AG09309 (cell line): Measurements from ENCODE around the gene NTRK3.

Experiments used
- DNase-seq: peaks from one replicate; pipeline ENCODE4 v3.0.0-alpha.2; 2010; ENCODE audit warnings: low read depth
- H3K4me3 ChIP-seq: 2 replicates; pipeline ENCODE4 v1.5.1; 2011; ENCODE audit warnings: mild to moderate bottlenecking, low read depth, low read length, moderate library complexity; ENCODE audit not compliant: control insufficient read depth
- TF ChIP-seq, protein P1 (sequence below): IDR thresholded peaks from 2 replicates; pipeline ENCODE4 v1.5.1; 2011; ENCODE audit warnings: mild to moderate bottlenecking, low read depth, low read length, inconsistent platforms; ENCODE audit not compliant: insufficient read depth, control insufficient read depth; ENCODE audit errors: missing control alignments

NTRK3 gene

DNA sequence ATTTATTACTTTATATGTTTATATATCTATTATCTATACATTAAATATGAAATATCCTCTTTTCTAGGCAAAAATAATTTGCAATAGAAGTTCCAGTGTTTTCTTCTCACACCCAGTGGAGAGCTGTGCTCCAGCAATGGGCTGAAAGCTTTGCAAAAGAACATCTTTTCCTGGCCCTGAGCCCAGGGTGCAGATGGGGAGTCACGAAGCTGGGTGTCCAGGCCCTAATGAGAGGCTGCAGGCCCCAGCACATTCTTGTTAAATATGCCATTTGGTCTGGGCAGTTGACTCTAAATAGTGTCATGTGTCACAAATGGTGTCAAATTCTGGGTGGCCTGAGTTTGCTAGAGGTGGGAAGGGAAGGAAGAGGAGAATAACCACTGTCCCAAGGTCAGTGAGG is 5.7 kb downstream of the NTRK3 start:
- H3K4me3 ChIP-seq = no peak overlapping the region
- TF ChIP-seq, protein P1, sequence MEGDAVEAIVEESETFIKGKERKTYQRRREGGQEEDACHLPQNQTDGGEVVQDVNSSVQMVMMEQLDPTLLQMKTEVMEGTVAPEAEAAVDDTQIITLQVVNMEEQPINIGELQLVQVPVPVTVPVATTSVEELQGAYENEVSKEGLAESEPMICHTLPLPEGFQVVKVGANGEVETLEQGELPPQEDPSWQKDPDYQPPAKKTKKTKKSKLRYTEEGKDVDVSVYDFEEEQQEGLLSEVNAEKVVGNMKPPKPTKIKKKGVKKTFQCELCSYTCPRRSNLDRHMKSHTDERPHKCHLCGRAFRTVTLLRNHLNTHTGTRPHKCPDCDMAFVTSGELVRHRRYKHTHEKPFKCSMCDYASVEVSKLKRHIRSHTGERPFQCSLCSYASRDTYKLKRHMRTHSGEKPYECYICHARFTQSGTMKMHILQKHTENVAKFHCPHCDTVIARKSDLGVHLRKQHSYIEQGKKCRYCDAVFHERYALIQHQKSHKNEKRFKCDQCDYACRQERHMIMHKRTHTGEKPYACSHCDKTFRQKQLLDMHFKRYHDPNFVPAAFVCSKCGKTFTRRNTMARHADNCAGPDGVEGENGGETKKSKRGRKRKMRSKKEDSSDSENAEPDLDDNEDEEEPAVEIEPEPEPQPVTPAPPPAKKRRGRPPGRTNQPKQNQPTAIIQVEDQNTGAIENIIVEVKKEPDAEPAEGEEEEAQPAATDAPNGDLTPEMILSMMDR = no peak
- no peak for DNase-seq

DNA sequence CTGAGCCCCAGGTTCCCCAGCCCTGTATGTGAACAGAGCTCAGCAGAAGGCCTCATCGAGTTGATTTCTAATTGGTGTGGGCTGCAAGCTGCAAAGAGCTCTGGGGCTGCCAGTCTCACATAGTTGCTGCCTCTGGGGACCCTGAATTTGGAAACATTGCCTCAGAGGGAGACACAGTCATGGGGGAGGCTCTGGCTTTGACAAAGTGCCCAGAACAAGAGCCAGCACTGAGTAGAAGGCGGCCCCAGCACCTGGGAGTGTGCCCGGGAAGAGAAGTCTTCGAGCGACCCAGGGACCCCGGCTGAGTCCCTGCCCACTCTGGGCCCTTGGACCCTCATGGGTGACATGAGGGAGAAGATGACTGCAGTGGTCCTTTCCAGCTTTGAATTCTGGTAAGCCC is 7.3 kb downstream of the NTRK3 start:
- TF ChIP-seq, protein P1 = no peak
- no peak overlapping the region for H3K4me3 ChIP-seq
- no peak for DNase-seq

DNA sequence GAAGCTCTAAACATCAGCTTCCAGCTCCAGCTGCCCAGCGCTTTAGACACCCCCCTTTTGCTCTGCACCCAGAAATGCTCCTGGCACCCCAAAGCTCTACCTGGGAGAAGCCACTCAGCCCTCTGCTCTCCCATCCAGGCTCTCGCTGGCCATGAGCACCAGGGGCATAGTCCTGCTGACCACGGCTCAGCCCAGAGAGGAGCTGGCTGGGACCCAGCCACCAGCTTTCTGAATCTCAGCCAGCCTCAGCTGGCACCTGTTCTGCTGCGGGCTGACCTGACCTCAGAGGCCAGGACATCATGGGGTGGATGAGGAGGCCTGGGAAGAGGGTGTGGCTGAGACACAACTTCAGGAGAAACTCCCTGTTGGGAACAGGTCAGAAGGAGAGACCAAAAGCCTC is 8.6 kb downstream of the NTRK3 start:
- DNase-seq = no peak
- no peak overlapping the region for H3K4me3 ChIP-seq
- TF ChIP-seq, protein P1 = no peak

DNA sequence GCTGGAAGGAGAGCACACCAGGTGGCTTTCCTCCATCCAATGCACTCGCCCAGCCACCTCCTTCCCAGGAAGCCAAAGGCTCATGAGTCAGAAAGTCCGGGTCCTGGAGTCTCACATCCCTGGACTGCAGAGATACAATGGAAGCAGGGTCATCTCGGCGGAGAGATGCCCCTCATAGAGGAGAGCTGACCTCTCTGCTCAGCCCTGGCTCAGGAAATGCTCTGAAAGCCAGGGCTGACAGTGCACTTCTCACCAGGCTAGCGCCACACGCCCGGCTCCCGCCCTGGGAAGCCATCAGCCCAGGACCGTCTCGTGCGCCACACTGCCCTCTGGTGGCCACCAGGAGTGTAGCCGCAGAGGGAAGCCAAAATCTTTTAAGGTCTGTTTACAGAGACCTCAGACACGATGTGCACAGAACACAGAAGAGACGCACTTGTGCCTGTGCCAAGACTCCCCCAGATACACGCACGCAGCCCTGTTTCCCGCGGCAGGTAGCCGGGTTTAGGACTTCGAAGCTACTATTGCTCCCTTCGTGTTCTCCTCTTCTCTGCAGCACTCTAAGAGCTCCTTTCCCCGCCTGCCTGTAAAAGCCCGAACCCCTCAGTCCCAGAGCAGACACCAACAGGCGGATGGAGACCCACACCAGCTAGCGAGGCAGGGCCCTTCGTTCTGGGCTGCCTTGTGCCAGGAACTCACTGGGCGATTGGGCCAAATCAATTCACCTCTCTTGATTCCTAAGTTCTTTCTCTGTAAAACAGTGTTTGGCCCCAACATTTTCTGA is 9.7 kb downstream of the NTRK3 start:
- TF ChIP-seq, protein P1 = peak; percentile 96

DNA sequence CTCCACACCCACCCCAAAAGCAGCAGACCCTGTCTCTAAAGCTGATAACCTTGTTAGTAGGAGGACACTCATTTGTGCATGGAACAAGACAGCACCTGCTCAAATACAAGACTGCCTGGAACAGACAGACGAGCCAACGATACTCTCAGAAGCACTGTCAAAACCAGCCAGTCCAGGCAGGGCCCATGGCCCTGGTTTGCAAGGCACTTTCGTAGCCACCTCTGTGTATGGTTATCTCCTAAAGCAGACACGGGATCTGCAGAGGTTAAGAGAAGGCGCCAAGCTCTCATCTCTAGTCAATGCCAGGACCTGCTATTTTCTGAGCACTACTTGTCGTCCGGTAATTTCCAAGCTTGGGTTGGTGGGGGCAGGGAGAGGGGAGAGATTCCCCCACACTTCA is 10.5 kb downstream of the NTRK3 start:
- TF ChIP-seq, protein P1 = no peak
- no peak for DNase-seq
- H3K4me3 ChIP-seq = no peak overlapping the region

More for the DNA sequence above, 9.7 kb downstream of the NTRK3 start:
- DNase-seq = no peak
- H3K4me3 ChIP-seq = no peak overlapping the region; the same call in 1 of the 2 replicates

DNA sequence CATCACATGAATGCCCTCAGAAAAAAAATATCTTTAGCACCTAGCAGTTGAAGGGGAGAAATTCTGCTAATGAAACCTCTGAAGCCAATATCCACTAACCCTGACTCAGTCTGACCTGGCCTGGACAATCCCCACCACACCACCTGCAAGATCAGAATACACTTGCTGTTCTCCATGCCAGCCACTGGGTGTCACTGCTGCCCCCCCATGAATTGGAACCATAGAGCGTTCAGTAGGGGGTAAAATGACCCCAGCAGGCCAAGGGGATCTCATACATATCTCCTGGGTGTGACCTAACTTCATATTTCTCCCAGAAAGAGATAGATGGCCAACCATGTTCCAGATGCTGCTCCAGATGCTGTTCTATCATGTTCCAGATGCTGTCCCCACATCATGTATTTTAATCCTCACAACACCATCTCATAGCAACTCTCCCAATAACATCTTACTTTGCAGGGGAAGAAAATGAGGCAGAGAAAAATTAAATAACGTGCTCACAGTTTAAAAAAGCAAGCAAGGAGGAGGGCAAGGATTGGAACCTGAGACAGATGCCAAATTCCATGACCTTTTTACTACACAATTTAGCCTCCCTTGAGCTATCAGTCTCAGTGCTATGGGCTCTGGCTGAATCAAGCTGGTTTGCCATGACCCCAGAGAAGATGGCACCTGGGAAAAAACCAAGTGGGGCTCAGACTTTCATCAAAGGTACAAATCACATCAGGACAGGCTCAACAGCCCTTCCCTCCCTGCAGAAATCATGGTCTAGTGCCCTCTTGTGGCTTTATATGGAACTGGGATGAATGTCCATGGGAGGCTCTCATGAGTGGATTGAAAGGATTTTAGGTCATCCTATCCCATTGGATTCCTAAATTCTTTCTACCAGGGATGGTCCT is 12.4 kb downstream of the NTRK3 start:
- TF ChIP-seq, protein P1 = peak; percentile 70
- DNase-seq = no peak
- H3K4me3 ChIP-seq = no peak overlapping the region
